HepG2 (cell line): ENCODE data around the gene GPR39. TPM values are rescaled to one million over a fixed set of nuclear protein-coding genes. Genes with fewer than 3 reads are reported as not detected.

ENCODE experiments used
- ATAC-seq: fragments of 200-7000 bp; cut with Tn5 transposase; 3 replicates; pipeline ENCODE4 v1.9.1; 2020; ENCODE audit warnings: mild to moderate bottlenecking, moderate library complexity
- BruUV-seq: library from RNA; stranded (reverse); fragments of 400-500 nt; replicated peaks from 2 replicates; lab custom pipeline; 2021; lab: Mats Ljungman, UMichigan
- CTCF ChIA-PET: fragments of 300-600 bp; formaldehyde crosslinking; extraction: SDS; loops from one replicate; lab custom pipeline; 2021; ENCODE audit warnings: low total read pairs, inconsistent platforms, low intra/inter-chr PET ratio; lab: Yijun Ruan, JAX
- POLR2A ChIA-PET: fragments of 350-600 bp; sonication (Branson Sonifier 250); formaldehyde crosslinking; loops from one replicate; lab custom pipeline; 2020; ENCODE audit warnings: antibody characterized with exemption, inconsistent platforms; lab: Yijun Ruan, JAX
- DNase-seq: peaks from one replicate; pipeline ENCODE4 v3.0.0-alpha.2; 2015; ENCODE audit warnings: low spot score
- FAIRE-seq: peaks from 3 replicates; lab custom pipeline; 2011; peaks lifted over from hg19 to GRCh38; lab: Jason Lieb, UNC
- H2AFZ ChIP-seq: one replicate; pipeline ENCODE4 v1.6.1; 2011; ENCODE audit warnings: low read length, inconsistent platforms
- H3K27ac ChIP-seq: fragments of 300-600 bp; 3 replicates; pipeline ENCODE4 v1.8.0; 2011; ENCODE audit warnings: mixed run types, mild to moderate bottlenecking, mixed read lengths, low read length, inconsistent platforms; ENCODE audit not compliant: insufficient read depth; ENCODE audit errors: extremely low read length
- H3K27me3 ChIP-seq, 2 experiments: fragments of 200-600 bp in 1 of 2; 2 replicates in 1 of 2; 3 replicates in 1 of 2; pipeline versions ENCODE4 v1.6.0 to v1.8.0; 2011; ENCODE audit warnings: low read length in 2 of 2, mild to moderate bottlenecking in 2 of 2, moderate library complexity in 2 of 2, inconsistent platforms in 1 of 2; ENCODE audit not compliant: insufficient read depth in 2 of 2, control insufficient read depth in 1 of 2
- H3K36me3 ChIP-seq, 2 experiments: fragments of 200-600 bp in 1 of 2; replicated peaks in 1 of 2; 2 replicates in 1 of 2; 3 replicates in 1 of 2; pipeline versions ENCODE4 v1.5.1 to v1.8.0; 2011; ENCODE audit warnings: low read length in 2 of 2, inconsistent platforms in 1 of 2; ENCODE audit not compliant: insufficient read depth in 2 of 2, control insufficient read depth in 1 of 2
- H3K4me1 ChIP-seq: 2 replicates; pipeline ENCODE4 v1.5.1; 2012; ENCODE audit warnings: low read length, inconsistent platforms; ENCODE audit not compliant: insufficient read depth
- H3K4me2 ChIP-seq: 2 replicates; pipeline ENCODE4 v1.6.0; 2011; ENCODE audit warnings: low read depth, low read length, inconsistent platforms
- H3K4me3 ChIP-seq, 3 experiments: fragments of 200-600 bp in 1 of 3; sonication (generic), shearing (Covaris generic) in 1 of 3; replicated peaks in 1 of 3; 2 replicates each; pipeline ENCODE4 v1.5.1; 2011 to 2016; ENCODE audit warnings: low read length in 3 of 3, inconsistent platforms in 2 of 3, low read depth in 2 of 3, mild to moderate bottlenecking in 2 of 3, control low read depth in 1 of 3, mixed read lengths in 1 of 3; ENCODE audit not compliant: insufficient read depth in 1 of 3
- H3K79me2 ChIP-seq: one replicate; pipeline ENCODE4 v1.6.1; 2011; ENCODE audit warnings: low read length, inconsistent platforms; ENCODE audit not compliant: insufficient read depth
- H3K9ac ChIP-seq: 2 replicates; pipeline ENCODE4 v1.6.0; 2011; ENCODE audit warnings: mild to moderate bottlenecking, low read depth, low read length, inconsistent platforms; ENCODE audit not compliant: insufficient read depth
- H3K9me3 ChIP-seq: 2 replicates; pipeline ENCODE4 v1.5.1; 2012; ENCODE audit warnings: mild to moderate bottlenecking, low read length
- H4K20me1 ChIP-seq: 2 replicates; pipeline ENCODE4 v1.6.0; 2011; ENCODE audit warnings: inconsistent platforms, mild to moderate bottlenecking, low read length, moderate library complexity; ENCODE audit not compliant: insufficient read depth
- CENPX ChIP-seq: sonication (generic); formaldehyde crosslinking; IDR thresholded peaks from 2 replicates; pipeline ENCODE4 v1.9.0; 2021; ENCODE audit warnings: mild to moderate bottlenecking, missing genetic modification reagents, moderate library complexity
- E2F1 ChIP-seq: sonication (generic); formaldehyde crosslinking; IDR thresholded peaks from 2 replicates; pipeline ENCODE4 v1.5.0; 2020; ENCODE audit warnings: missing genetic modification reagents
- FLYWCH1 ChIP-seq: sonication (generic); formaldehyde crosslinking; IDR thresholded peaks from 2 replicates; pipeline ENCODE4 v1.8.1; 2023; ENCODE audit warnings: mild to moderate bottlenecking, missing genetic modification reagents
- ISX ChIP-seq: sonication (generic); formaldehyde crosslinking; conservative IDR thresholded peaks from 2 replicates; pipeline ENCODE4 v1.5.0; 2020; ENCODE audit warnings: missing genetic modification reagents
- MED8 ChIP-seq: sonication (generic); formaldehyde crosslinking; IDR thresholded peaks from 2 replicates; pipeline ENCODE4 v1.8.1; 2023; ENCODE audit warnings: mild to moderate bottlenecking, missing genetic modification reagents; ENCODE audit not compliant: insufficient replicate concordance
- MXD1 ChIP-seq: sonication (generic); formaldehyde crosslinking; IDR thresholded peaks from 2 replicates; pipeline ENCODE4 v1.4.0; 2020; ENCODE audit warnings: mild to moderate bottlenecking, missing genetic modification reagents
- PREB ChIP-seq: sonication (generic); formaldehyde crosslinking; IDR thresholded peaks from 2 replicates; pipeline ENCODE4 v1.4.0; 2020; ENCODE audit warnings: missing genetic modification reagents
- RAD21 ChIP-seq: fragments of 450-650 bp; formaldehyde crosslinking; IDR thresholded peaks from 2 replicates; pipeline ENCODE4 v1.5.0; 2020; ENCODE audit warnings: mild to moderate bottlenecking
- SIN3B ChIP-seq: fragments of 150-350 bp; IDR thresholded peaks from 2 replicates; pipeline ENCODE4 v1.6.1; 2014; ENCODE audit warnings: low read length
- ZFP82 ChIP-seq: sonication (generic); formaldehyde crosslinking; IDR thresholded peaks from 2 replicates; pipeline ENCODE4 v1.5.1; 2020; ENCODE audit warnings: mild to moderate bottlenecking, missing genetic modification reagents, borderline replicate concordance
- ZMAT3 ChIP-seq: sonication (generic); formaldehyde crosslinking; conservative IDR thresholded peaks from 2 replicates; pipeline ENCODE4 v1.7.0; 2021; ENCODE audit warnings: missing genetic modification reagents
- ZNF180 ChIP-seq: sonication (generic); formaldehyde crosslinking; IDR thresholded peaks from 2 replicates; pipeline ENCODE4 v1.4.0; 2020; ENCODE audit warnings: low read depth, missing genetic modification reagents, borderline replicate concordance
- ZNF30 ChIP-seq: sonication (generic); formaldehyde crosslinking; IDR thresholded peaks from 2 replicates; pipeline ENCODE4 v1.5.0; 2020; ENCODE audit warnings: mild to moderate bottlenecking, missing genetic modification reagents
- ZNF549 ChIP-seq: sonication (generic); formaldehyde crosslinking; IDR thresholded peaks from 2 replicates; pipeline ENCODE4 v1.5.0; 2020; ENCODE audit warnings: missing genetic modification reagents
- ZNF576 ChIP-seq: sonication (generic); formaldehyde crosslinking; IDR thresholded peaks from 2 replicates; pipeline ENCODE4 v1.4.0; 2020; ENCODE audit warnings: mild to moderate bottlenecking, missing genetic modification reagents
- ZNF704 ChIP-seq: sonication (generic); formaldehyde crosslinking; IDR thresholded peaks from 2 replicates; pipeline ENCODE4 v1.8.1; 2023; ENCODE audit warnings: mild to moderate bottlenecking, inconsistent platforms, moderate library complexity, missing genetic modification reagents, borderline replicate concordance
- ZSCAN20 ChIP-seq: sonication (generic); formaldehyde crosslinking; IDR thresholded peaks from 2 replicates; pipeline ENCODE4 v1.4.0; 2020; ENCODE audit warnings: missing genetic modification reagents, mild to moderate bottlenecking, borderline replicate concordance
- ZZZ3 ChIP-seq: sonication (generic); formaldehyde crosslinking; IDR thresholded peaks from 2 replicates; pipeline ENCODE4 v1.4.0; 2020; ENCODE audit warnings: missing genetic modification reagents, mild to moderate bottlenecking, borderline replicate concordance
- WGBS: methylation state at CpG from one replicate; pipeline ENCODE4 v1.1.6; 2017; ENCODE audit warnings: low lambda C conversion rate; 5-methylcytosine and 5-hydroxymethylcytosine counted together
- in situ Hi-C: cut with HindIII; loops from 2 replicates; pipeline ENCODE4 v1.10.0; 2017; ENCODE audit warnings: low pct_unique_long_range_greater_than_20kb; ENCODE audit not compliant: extremely low pct_ligation_motif_present
- intact Hi-C: fragments of 100-400 bp; cut with micrococcal nuclease; formaldehyde crosslinking; loops from one replicate; pipeline ENCODE4 v1.10.0; 2022; ENCODE audit not compliant: unreplicated experiment
- polyA plus RNA-seq, 8 experiments: library from polyadenylated mRNA; depleted of rRNA in 3 of 8; stranded (reverse) in 7 of 8; unstranded in 1 of 8; fragments of >200 nt; fragmentation: Illumina TruSeq in 4 of 8; extraction: Trizol in 4 of 8; gene quantifications; 2 replicates each; pipeline versions ENCODE4 v1.2.1 to v1.2.3, GENCODE V29; 2011 to 2016; ENCODE audit warnings: low read depth in 4 of 8, missing spikeins in 1 of 8, mixed read lengths in 1 of 8; ENCODE audit not compliant: insufficient read depth in 1 of 8
- total RNA-seq, 5 experiments: library from RNA; depleted of rRNA; stranded (reverse); fragments of >200 nt; fragmentation: Illumina TruSeq; extraction: Trizol; gene quantifications; 2 replicates each; pipeline ENCODE4 v1.2.3, GENCODE V29; 2016; ENCODE audit warnings: low read depth in 1 of 5

GPR39 gene
- total and polyA plus RNA-seq, 2 of the 13 experiments (the other 11 are each of a cell fraction or from before 2014, with no cell fraction given) = 0.16 to 0.62 TPM

- TF ChIP-seq SIN3B (no peak), ZSCAN20 (CRISPR knock-in tag) (no peak), FLYWCH1 (CRISPR knock-in tag) (no peak), ZFP82 (CRISPR knock-in tag) (no peak), ISX (no peak), MED8 (CRISPR knock-in tag) (no peak), ZNF704 (CRISPR knock-in tag) (no peak), ZNF180 (CRISPR knock-in tag) (no peak)
These were observed 133.5 kb downstream of the GPR39 start (continued) for GRCh38 chr2:132549935-132550670.

GRCh38 chr2:132550946-132551345 is 134.3 kb downstream of the GPR39 start:
- CTCF ChIA-PET = no interaction called here
- TF ChIP-seq RAD21 (CRISPR knock-in tag) (no peak), ZNF549 (CRISPR knock-in tag) (no peak), E2F1 (CRISPR knock-in tag) (no peak), CENPX (CRISPR knock-in tag) (no peak), MXD1 (CRISPR knock-in tag) (no peak), PREB (CRISPR knock-in tag) (no peak), ZMAT3 (CRISPR knock-in tag) (no peak), ZNF30 (CRISPR knock-in tag) (no peak), ZNF576 (no peak), ZZZ3 (CRISPR knock-in tag) (no peak)
- BruUV-seq = no TSS peak
- no peaks in the 10 kb centered on the region for H4K20me1 ChIP-seq
- H3K4me1 ChIP-seq = no peaks in the 10 kb centered on the region
- H3K27ac ChIP-seq = no peak overlapping the region
- no peak overlapping the region for H3K9ac ChIP-seq
- DNase-seq = no peak
- FAIRE-seq = no peak
- H3K4me3 ChIP-seq = no peak overlapping the region
- intact Hi-C loops (no loop called here), in situ Hi-C loops (no loop called here)
- POLR2A ChIA-PET = no interaction called here
- no peaks in the 10 kb centered on the region for H3K36me3 ChIP-seq
- peaks cover 10% of the 10 kb centered on the region for H3K9me3 ChIP-seq
- 19% methylated on average over 2 of the region's 2 CpGs for WGBS
- no peak for ATAC-seq
- H3K79me2 ChIP-seq = no peaks in the 10 kb centered on the region
- H2AFZ ChIP-seq = no peak overlapping the region
- H3K4me2 ChIP-seq = no peak overlapping the region
- no peaks in the 10 kb centered on the region for H3K27me3 ChIP-seq
